Endothelial cell of umbilical vein (primary cell): ENCODE results near the gene CANT1. TPM values are rescaled to one million over a fixed set of nuclear protein-coding genes. Genes with fewer than 3 reads are reported as not detected.

Experiments
- BruUV-seq: library from RNA; stranded (reverse); fragments of 400-500 nt; replicated peaks from 2 replicates; lab custom pipeline; 2021; lab: Mats Ljungman, UMichigan
- CTCF ChIA-PET: fragments of 300-600, 350-600 bp; sonication (Branson Sonifier 250); formaldehyde crosslinking; loops from one replicate; lab custom pipeline; 2021; ENCODE audit warnings: antibody characterized with exemption, inconsistent platforms; lab: Charles Lee
- POLR2A ChIA-PET: fragments of 300-600, 350-600 bp; sonication (Branson Sonifier 250); formaldehyde crosslinking; loops from one replicate; lab custom pipeline; 2021; ENCODE audit warnings: antibody characterized with exemption, inconsistent platforms; lab: Charles Lee
- DNase-seq: peaks from one replicate; pipeline ENCODE4 v3.0.0-alpha.2; 2011; ENCODE audit warnings: low read depth, low spot score
- FAIRE-seq: peaks from 2 replicates; lab custom pipeline; 2011; peaks lifted over from hg19 to GRCh38; lab: Jason Lieb, UNC
- H2AFZ ChIP-seq: 2 replicates; pipeline ENCODE4 v1.6.0; 2012; ENCODE audit warnings: low read depth, low read length, control low read depth, inconsistent platforms
- H3K27ac ChIP-seq: 2 replicates; pipeline ENCODE4 v1.5.1; 2011; ENCODE audit warnings: low read depth, mild to moderate bottlenecking, control low read depth, low read length, moderate library complexity; ENCODE audit not compliant: insufficient read depth
- H3K27me3 ChIP-seq, 2 experiments: 2 replicates each; pipeline versions ENCODE4 v1.6.0 to v1.6.1; 2011; ENCODE audit warnings: low read length in 2 of 2, mixed read lengths in 1 of 2; ENCODE audit not compliant: control insufficient read depth in 2 of 2, insufficient read depth in 2 of 2
- H3K36me3 ChIP-seq, 2 experiments: 2 replicates in 1 of 2; 3 replicates in 1 of 2; pipeline ENCODE4 v1.5.1; 2011; ENCODE audit warnings: low read length in 2 of 2, mild to moderate bottlenecking in 1 of 2, moderate library complexity in 1 of 2; ENCODE audit not compliant: control insufficient read depth in 2 of 2, insufficient read depth in 2 of 2; ENCODE audit errors: extremely low read depth in 1 of 2
- H3K4me1 ChIP-seq: 3 replicates; pipeline ENCODE4 v1.5.1; 2011; ENCODE audit warnings: mild to moderate bottlenecking, low read length; ENCODE audit not compliant: control insufficient read depth, insufficient read depth; ENCODE audit errors: extremely low read depth
- H3K4me2 ChIP-seq: 2 replicates; pipeline ENCODE4 v1.6.1; 2011; ENCODE audit warnings: low read length, control low read depth, mixed read lengths; ENCODE audit not compliant: insufficient read depth
- H3K4me3 ChIP-seq, 3 experiments: fragments of 200-600 bp in 1 of 3; sonication (generic), shearing (Covaris generic) in 1 of 3; replicated peaks in 1 of 3; 2 replicates each; pipeline ENCODE4 v1.5.1; 2011 to 2016; ENCODE audit warnings: control low read depth in 3 of 3, low read length in 3 of 3, mild to moderate bottlenecking in 2 of 3, inconsistent platforms in 1 of 3, low read depth in 1 of 3, moderate library complexity in 1 of 3; ENCODE audit not compliant: insufficient read depth in 1 of 3
- H3K79me2 ChIP-seq: 2 replicates; pipeline ENCODE4 v1.6.0; 2012; ENCODE audit warnings: low read length, inconsistent platforms; ENCODE audit not compliant: control insufficient read depth, insufficient read depth
- H3K9ac ChIP-seq: replicated peaks from 2 replicates; pipeline ENCODE3; 2011; ENCODE audit warnings: low read length, control low read depth; ENCODE audit not compliant: insufficient read depth; ENCODE audit errors: extremely low read depth
- H3K9me1 ChIP-seq: replicated peaks from 3 replicates; pipeline ENCODE4 v1.6.0; 2011; ENCODE audit warnings: mild to moderate bottlenecking, low read length; ENCODE audit not compliant: control insufficient read depth, insufficient read depth; ENCODE audit errors: extremely low read depth
- H3K9me3 ChIP-seq: replicated peaks from 2 replicates; pipeline ENCODE4 v1.5.1; 2012; ENCODE audit warnings: low read length, inconsistent platforms; ENCODE audit not compliant: control insufficient read depth, insufficient read depth
- H4K20me1 ChIP-seq: replicated peaks from 2 replicates; pipeline ENCODE3; 2011; ENCODE audit warnings: mild to moderate bottlenecking, low read length; ENCODE audit not compliant: control insufficient read depth, insufficient read depth; ENCODE audit errors: extremely low read depth
- CTCF ChIP-seq, 2 donors: IDR thresholded peaks; 1 replicate in 1 of 2; 2 replicates in 1 of 2; pipeline ENCODE4 v1.5.1; 2011; ENCODE audit warnings: low read length in 2 of 2, mild to moderate bottlenecking in 2 of 2, moderate library complexity in 2 of 2, control low read depth in 1 of 2, inconsistent platforms in 1 of 2, low read depth in 1 of 2; ENCODE audit not compliant: insufficient read depth in 1 of 2; ENCODE audit errors: extremely low read depth in 1 of 2
- EZH2 ChIP-seq: IDR thresholded peaks from 2 replicates; pipeline ENCODE4 v1.6.1; 2012; ENCODE audit warnings: borderline replicate concordance, low read depth, mild to moderate bottlenecking, moderate library complexity, low read length, inconsistent platforms; ENCODE audit not compliant: severe bottlenecking
- FOS ChIP-seq: IDR thresholded peaks from 2 replicates; pipeline ENCODE4 v1.6.1; 2011; ENCODE audit warnings: mild to moderate bottlenecking, low read length, moderate library complexity, borderline replicate concordance; ENCODE audit not compliant: insufficient read depth
- GATA2 ChIP-seq: IDR thresholded peaks from 2 replicates; pipeline ENCODE4 v1.7.0; 2011; ENCODE audit warnings: low read depth, mild to moderate bottlenecking, moderate library complexity, mixed read lengths, low read length; ENCODE audit not compliant: insufficient read length, insufficient read depth
- JUN ChIP-seq: IDR thresholded peaks from 2 replicates; pipeline ENCODE4 v1.6.1; 2011; ENCODE audit warnings: borderline replicate concordance, low read depth; ENCODE audit not compliant: insufficient read length, insufficient read depth
- MAX ChIP-seq: IDR thresholded peaks from 2 replicates; pipeline ENCODE4 v1.6.1; 2011; ENCODE audit not compliant: insufficient read depth, insufficient read length
- MYC ChIP-seq: IDR thresholded peaks from one replicate; pipeline ENCODE4 v1.6.1; 2011; ENCODE audit warnings: mild to moderate bottlenecking, low read depth, low read length
- POLR2A ChIP-seq: IDR thresholded peaks from 2 replicates; pipeline ENCODE4 v1.6.1; 2012; ENCODE audit warnings: low read depth, mild to moderate bottlenecking, control low read depth, low read length
- POLR2AphosphoS5 ChIP-seq: IDR thresholded peaks from 2 replicates; pipeline ENCODE4 v1.6.1; 2012; ENCODE audit warnings: low read depth, mild to moderate bottlenecking, control low read depth, low read length, moderate library complexity; ENCODE audit not compliant: insufficient read depth
- dilution Hi-C: fragments of 300-500 bp; cut with MboI; formaldehyde crosslinking; loops from one replicate; pipeline ENCODE4 v1.15.0; 2019; ENCODE audit warnings: low sequenced_read_pairs; ENCODE audit not compliant: extremely low pct_ligation_motif_present
- intact Hi-C: fragments of 100-400 bp; cut with micrococcal nuclease; formaldehyde crosslinking; loops from one replicate; pipeline ENCODE4 v1.10.0; 2022
- polyA plus RNA-seq, 4 experiments: library from polyadenylated mRNA; depleted of rRNA in 3 of 4; stranded (reverse) in 3 of 4; unstranded in 1 of 4; fragments of >200 nt; gene quantifications; 2 replicates each; pipeline versions ENCODE4 v1.2.1 to v1.2.3, GENCODE V29; 2011 to 2012; ENCODE audit warnings: missing spikeins in 1 of 4
- total RNA-seq: library from RNA; stranded (reverse); gene quantifications from 2 replicates; pipeline ENCODE4 v1.2.3, GENCODE V29; 2021

Gene CANT1
- total and polyA plus RNA-seq, 2 donors (not counting 3 experiments of a cell fraction or from before 2014, with no cell fraction given): 85.0 to 93.6 TPM

- no peaks in the 10 kb centered on the region for H4K20me1 ChIP-seq
- H3K9me3 ChIP-seq: no peaks in the 10 kb centered on the region
- dilution Hi-C loops: no loop called here
- no peaks in the 10 kb centered on the region for H3K27me3 ChIP-seq
- ChIA-PET POLR2A (no interaction called here), CTCF (interaction anchor here (0.9 to 1.6 kb wide), 3 partner anchors 11 to 111 kb away, joined by 3 to 10 read pairs (median 4); no protein-coding TSS in a partner anchor)
- H2AFZ ChIP-seq: peak overlapping the region; percentile 64
- DNase-seq (peak; percentile 70), FAIRE-seq (peak; percentile 94)
- no peaks in the 10 kb centered on the region for H3K9me1 ChIP-seq
- no peak overlapping the region for H3K9ac ChIP-seq
- no peak overlapping the region for H3K27ac ChIP-seq
- TF ChIP-seq CTCF (IDR thresholded peaks at IDR 0.05; ENCODE audit: extremely low read depth in 1 of 2, insufficient read depth in 1 of 2, low read depth in 1 of 2, low read length in 2 of 2) (no peak), POLR2AphosphoS5 (no peak), POLR2A (no peak), MYC (no peak), FOS (no peak), GATA2 (no peak), JUN (no peak), EZH2 (no peak), MAX (no peak)
- no TSS peak for BruUV-seq
- intact Hi-C loops: no loop called here
- no peaks in the 10 kb centered on the region for H3K36me3 ChIP-seq
- no peaks in the 10 kb centered on the region for H3K4me1 ChIP-seq
- no peak overlapping the region for H3K4me3 ChIP-seq
- peak overlapping the region; percentile 5 for H3K4me2 ChIP-seq
- H3K79me2 ChIP-seq: no peaks in the 10 kb centered on the region
Observed at GRCh38 chr17:78974635-78975591, 34.7 kb downstream of the CANT1 start.
